Sciatic nerve (tissue), 2 donors: Measurements from ENCODE around the gene HAUS6. TPM values are rescaled to one million over a fixed set of nuclear protein-coding genes. Genes with fewer than 3 reads are reported as not detected.
"Not testable (repeated sequence)": the region's sequence is repeated elsewhere in the genome, so short reads cannot be mapped to it uniquely, and the experiment has no call there.

Experiments used
- ATAC-seq: fragments of 200-7000 bp; cut with Tn5 transposase; one replicate; pipeline ENCODE4 v1.9.1; 2020; ENCODE audit warnings: mild to moderate bottlenecking, moderate library complexity
- DNase-seq: peaks from one replicate; pipeline ENCODE4 v3.0.0-alpha.2; 2020; ENCODE audit warnings: low spot score
- intact Hi-C: fragments of 100-400 bp; cut with DNase I; formaldehyde crosslinking; loops from one replicate; pipeline ENCODE4 v1.14.2; 2022
- total RNA-seq: library from RNA; stranded (reverse); fragmentation: NEBNext Ultra II Directional; extraction: Animal tissue kit (Norgen Biotek cat#: 25700); gene quantifications from one replicate; pipeline ENCODE4 v1.2.1, GENCODE V29; 2021
- donor health status: DM: no; HTN: no; CAD: no.
- donor health status: DM: no; HTN: no; CAD: no.

HAUS6 gene
- total RNA-seq, 1 donor from 2014 or later: 12.5 TPM

- intact Hi-C loops: no loop called here
- DNase-seq: no peak
- no peak for ATAC-seq
Observed at GRCh38 chr9:19050637-19051591, 51.8 kb downstream of the HAUS6 start.

- intact Hi-C loops: no loop called here
- no peak for DNase-seq
- ATAC-seq: peak; percentile 1
Observed at GRCh38 chr9:19049917-19050636, 52.6 kb downstream of the HAUS6 start.

GRCh38 chr9:19048966-19049916, 53.5 kb downstream of the HAUS6 start, which contains the start of gene RRAGA:
Gene RRAGA (plus strand): TSS chr9:19049427. CDS start chr9:19049660, 233 bp downstream.
- peak; percentile 97 for ATAC-seq
- peak; percentile 97 for DNase-seq
- intact Hi-C loops: no loop called here

GRCh38 chr9:19036611-19037010, 66.1 kb downstream of the HAUS6 start:
- no peak for ATAC-seq
- intact Hi-C loops: loop anchor here (10.0 kb wide), 1 partner anchor 1242 kb away; no protein-coding TSS in a partner anchor

GRCh38 chr9:19033015-19033414, 69.7 kb downstream of the HAUS6 start, which contains the start of gene SAXO1:
Gene SAXO1 (minus strand): TSS chr9:19033209. CDS start chr9:19032908, 301 bp downstream.
- intact Hi-C loops: loop anchor here (10.0 kb wide), 1 partner anchor 1238 kb away; no protein-coding TSS in a partner anchor
- no peak for DNase-seq
- no peak for ATAC-seq

More at GRCh38 chr9:19036611-19037010, 66.1 kb downstream of the HAUS6 start:
- no peak for DNase-seq

GRCh38 chr9:19032406-19032805, 70.3 kb downstream of the HAUS6 start:
- no peak for ATAC-seq
- DNase-seq: no peak
- intact Hi-C loops: loop anchor here (10.0 kb wide), 1 partner anchor 1238 kb away; no protein-coding TSS in a partner anchor

- ATAC-seq (no peak), DNase-seq (no peak)
- intact Hi-C loops: loop anchor here (10.0 kb wide), 1 partner anchor 1236 kb away; no protein-coding TSS in a partner anchor
Observed at GRCh38 chr9:19030899-19031298, 71.8 kb downstream of the HAUS6 start.

- peak; percentile 72 for ATAC-seq
- intact Hi-C loops: no loop called here
- DNase-seq: no peak
Observed at GRCh38 chr9:19028835-19029451, 73.8 kb downstream of the HAUS6 start.

GRCh38 chr9:19027825-19028224, 74.9 kb downstream of the HAUS6 start:
- ATAC-seq (peak; percentile 48), DNase-seq (no peak)
- intact Hi-C loops: loop anchor here (1.0 kb wide), 1 partner anchor 770 kb away; no protein-coding TSS in a partner anchor

- ATAC-seq (no peak), DNase-seq (no peak)
- intact Hi-C loops: no loop called here
Observed at GRCh38 chr9:19026375-19026774, 76.3 kb downstream of the HAUS6 start.

- intact Hi-C loops: no loop called here
- DNase-seq (no peak), ATAC-seq (no peak)
Observed at GRCh38 chr9:19023078-19023477, 79.6 kb downstream of the HAUS6 start.

- no peak for DNase-seq
- intact Hi-C loops: no loop called here
- ATAC-seq: no peak
Observed at GRCh38 chr9:19022206-19022605, 80.5 kb downstream of the HAUS6 start.

GRCh38 chr9:19021649-19022048, 81.1 kb downstream of the HAUS6 start:
- ATAC-seq, intact Hi-C loops, DNase-seq: not testable (repeated sequence)

GRCh38 chr9:19020886-19021455, 81.7 kb downstream of the HAUS6 start:
- DNase-seq: no peak
- intact Hi-C loops: no loop called here
- no peak for ATAC-seq

- ATAC-seq (no peak), DNase-seq (no peak)
- intact Hi-C loops: no loop called here
Observed at GRCh38 chr9:19018201-19018600, 84.5 kb downstream of the HAUS6 start.

GRCh38 chr9:19009391-19009965, 93.2 kb downstream of the HAUS6 start:
- ATAC-seq: no peak
- no peak for DNase-seq
- intact Hi-C loops: no loop called here
